GM18870 (cell line): ENCODE results near the gene NCK1.
"Not testable (repeated sequence)": the region's sequence is repeated elsewhere in the genome, so short reads cannot be mapped to it uniquely, and the experiment has no call there.

ENCODE experiments used
- ATAC-seq: cut with Tn5 transposase; IDR thresholded peaks from one replicate; pipeline ENCODE4 v1.9.1; 2021; ENCODE audit warnings: moderate library complexity; ENCODE audit not compliant: unreplicated experiment

Gene NCK1

GRCh38 chr3:136943436-136943835 lies 81.4 kb downstream of the NCK1 start:
- no peak for ATAC-seq

- ATAC-seq, result no peak
Observed at GRCh38 chr3:136946978-136947377, 85.0 kb downstream of the NCK1 start.

GRCh38 chr3:136947477-136947876 lies 85.5 kb downstream of the NCK1 start:
- no peak for ATAC-seq

- ATAC-seq, result no peak
Observed at GRCh38 chr3:136949146-136949545, 87.1 kb downstream of the NCK1 start.

- no peak for ATAC-seq
Observed at GRCh38 chr3:136949708-136950107, 87.7 kb downstream of the NCK1 start.

GRCh38 chr3:136950623-136951022 lies 88.6 kb downstream of the NCK1 start:
- ATAC-seq, result no peak

GRCh38 chr3:136952292-136952691 lies 90.3 kb downstream of the NCK1 start:
- ATAC-seq, result no peak

GRCh38 chr3:136954251-136954650 lies 92.2 kb downstream of the NCK1 start:
- ATAC-seq, result no peak

- no peak for ATAC-seq
Observed at GRCh38 chr3:136954980-136955780, 93.2 kb downstream of the NCK1 start.

- ATAC-seq, result no peak
Observed at GRCh38 chr3:136955813-136956212, 93.8 kb downstream of the NCK1 start.

- ATAC-seq, result no peak
Observed at GRCh38 chr3:136956971-136957370, 95.0 kb downstream of the NCK1 start.

- no peak for ATAC-seq
Observed at GRCh38 chr3:136957751-136958288, 95.8 kb downstream of the NCK1 start, which contains the start of gene IL20RB. Gene IL20RB, plus strand, starts transcription at chr3:136957983. Its CDS starts 131 bp downstream, at chr3:136958114.

GRCh38 chr3:136958939-136959338 lies 96.9 kb downstream of the NCK1 start:
- no peak for ATAC-seq

- no peak for ATAC-seq
Observed at GRCh38 chr3:136959599-136959998, 97.6 kb downstream of the NCK1 start.

GRCh38 chr3:136960838-136961836 lies 99.1 kb downstream of the NCK1 start:
- ATAC-seq, result no peak

GRCh38 chr3:136962927-136963326 lies 100.9 kb downstream of the NCK1 start:
- no peak for ATAC-seq

GRCh38 chr3:136969539-136969938 lies 107.5 kb downstream of the NCK1 start:
- not testable (repeated sequence) for ATAC-seq

- ATAC-seq, result no peak
Observed at GRCh38 chr3:136973352-136973751, 111.3 kb downstream of the NCK1 start.

- ATAC-seq, result no peak
Observed at GRCh38 chr3:136974670-136975069, 112.7 kb downstream of the NCK1 start.

- no peak for ATAC-seq
Observed at GRCh38 chr3:136979204-136979603, 117.2 kb downstream of the NCK1 start.

GRCh38 chr3:136979684-136980083 lies 117.7 kb downstream of the NCK1 start:
- ATAC-seq, result no peak
